ENCODE results near the gene C1orf87.

C1orf87 gene

GRCh38 chr1:60059468-60059867 is 14.1 kb downstream of the C1orf87 start:
- DNase-seq (ENCODE audit: low read depth, low spot score), result no peak

GRCh38 chr1:60055336-60055735 is 18.2 kb downstream of the C1orf87 start:
- no peak for DNase-seq (ENCODE audit: low read depth, low spot score)

GRCh38 chr1:60054374-60054773 is 19.2 kb downstream of the C1orf87 start:
- DNase-seq (ENCODE audit: low read depth, low spot score), result no peak

DNA sequence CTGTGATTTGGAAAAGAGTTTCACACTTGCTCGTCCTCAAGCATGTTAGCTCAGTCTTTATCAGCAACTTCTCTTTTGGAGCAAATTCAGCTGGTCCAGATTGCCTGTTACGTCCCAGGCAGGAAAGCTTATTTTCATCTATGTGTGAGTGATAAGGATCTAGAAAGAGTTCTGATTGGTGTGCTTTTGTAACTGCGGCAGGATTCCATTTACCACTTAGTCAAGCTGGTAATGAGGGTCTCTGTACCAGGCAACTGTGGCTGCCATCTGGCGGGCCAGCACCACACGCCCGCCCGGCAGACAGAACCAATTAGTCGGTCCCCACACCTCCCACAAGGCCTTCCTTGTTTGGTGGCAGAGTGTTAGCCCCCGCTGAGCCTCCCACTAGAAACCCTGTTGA is 21.0 kb downstream of the C1orf87 start:
- DNase-seq (ENCODE audit: low read depth, low spot score), result no peak

- no peak for DNase-seq (ENCODE audit: low read depth, low spot score)
These were observed 22.4 kb downstream of the C1orf87 start for GRCh38 chr1:60051191-60051590.

- DNase-seq (ENCODE audit: low read depth, low spot score), result no peak
These were observed 24.4 kb downstream of the C1orf87 start for GRCh38 chr1:60049188-60049587.

- DNase-seq (ENCODE audit: low read depth, low spot score), result no peak
These were observed 28.7 kb downstream of the C1orf87 start for GRCh38 chr1:60044881-60045280.

DNA sequence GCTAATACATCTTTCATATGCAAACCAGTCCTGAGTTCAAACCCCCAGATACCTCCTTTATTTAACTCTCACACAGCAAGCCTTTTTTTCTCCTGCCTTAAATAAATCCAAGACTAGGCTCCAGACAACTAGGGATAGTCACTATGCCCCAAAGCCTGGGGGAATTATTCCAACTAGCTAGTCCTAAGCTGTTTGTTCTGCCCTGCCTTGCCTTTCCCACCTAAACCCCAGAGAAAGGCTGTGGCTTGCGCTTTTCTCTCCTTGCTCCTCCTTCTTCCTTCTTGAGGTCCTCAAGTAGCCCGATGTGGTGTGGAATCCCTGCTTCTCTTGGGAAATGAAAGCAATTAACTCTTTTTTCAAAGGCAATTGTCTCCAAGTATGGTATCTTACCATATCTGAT is 31.8 kb downstream of the C1orf87 start:
- DNase-seq (ENCODE audit: low read depth, low spot score), result no peak

- no peak for DNase-seq (ENCODE audit: low read depth, low spot score)
These were observed 35.9 kb downstream of the C1orf87 start for GRCh38 chr1:60037669-60038068.

DNA sequence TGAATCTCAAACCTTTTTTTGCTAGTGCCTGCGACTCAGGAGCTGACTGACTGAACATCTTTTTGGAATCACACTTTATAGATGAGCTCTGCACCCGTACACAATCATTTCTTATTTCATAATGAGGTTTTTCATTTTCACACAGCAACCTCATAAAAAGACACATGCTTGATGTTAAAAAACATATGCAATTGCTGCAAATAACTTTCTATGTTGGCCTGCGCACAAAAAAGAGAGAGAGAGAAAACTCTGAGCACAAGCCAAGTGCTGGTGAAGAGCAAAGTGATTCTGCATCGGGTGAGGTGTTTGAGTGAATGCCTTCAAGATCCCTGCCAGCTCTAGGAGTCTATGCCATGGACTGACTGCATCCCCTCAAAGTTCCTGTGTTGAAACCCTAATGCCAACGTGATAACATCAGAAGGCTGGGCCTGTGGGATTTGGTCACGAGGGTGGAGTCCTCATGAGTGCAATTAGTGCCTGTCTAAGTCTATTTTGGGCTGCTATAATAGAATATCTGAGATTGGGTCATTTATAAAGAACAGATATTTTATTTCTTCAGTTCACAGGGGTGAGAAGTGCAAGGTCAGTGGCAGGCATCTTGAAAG is 36.6 kb downstream of the C1orf87 start:
- no peak for DNase-seq (ENCODE audit: low read depth, low spot score)

GRCh38 chr1:60035921-60036320 is 37.6 kb downstream of the C1orf87 start:
- DNase-seq (ENCODE audit: low read depth, low spot score), result no peak

DNA sequence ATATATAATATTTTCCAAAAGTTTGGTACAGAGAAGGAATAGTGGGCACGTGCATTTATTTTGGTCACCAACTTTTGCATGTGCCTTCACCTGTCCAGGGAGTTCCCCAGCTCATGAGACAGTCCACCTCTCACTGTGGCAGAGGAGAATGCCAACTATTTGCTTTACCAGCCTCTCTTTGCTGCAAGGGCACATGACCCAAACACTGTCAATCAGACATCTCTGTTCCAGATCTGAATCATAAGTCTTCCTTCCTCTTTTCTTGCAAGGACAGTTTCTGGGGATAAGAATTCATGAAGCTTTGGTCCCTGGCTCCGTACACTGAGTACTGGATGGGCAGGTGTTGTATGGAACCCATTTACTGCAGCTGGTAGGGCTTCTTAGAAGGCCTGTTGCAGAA is 38.6 kb downstream of the C1orf87 start:
- DNase-seq (ENCODE audit: low read depth, low spot score), result no peak

- DNase-seq (ENCODE audit: low read depth, low spot score), result no peak
These were observed 40.5 kb downstream of the C1orf87 start for GRCh38 chr1:60033066-60033465.

GRCh38 chr1:60031146-60031545 is 42.4 kb downstream of the C1orf87 start:
- DNase-seq (ENCODE audit: low read depth, low spot score), result no peak

DNA sequence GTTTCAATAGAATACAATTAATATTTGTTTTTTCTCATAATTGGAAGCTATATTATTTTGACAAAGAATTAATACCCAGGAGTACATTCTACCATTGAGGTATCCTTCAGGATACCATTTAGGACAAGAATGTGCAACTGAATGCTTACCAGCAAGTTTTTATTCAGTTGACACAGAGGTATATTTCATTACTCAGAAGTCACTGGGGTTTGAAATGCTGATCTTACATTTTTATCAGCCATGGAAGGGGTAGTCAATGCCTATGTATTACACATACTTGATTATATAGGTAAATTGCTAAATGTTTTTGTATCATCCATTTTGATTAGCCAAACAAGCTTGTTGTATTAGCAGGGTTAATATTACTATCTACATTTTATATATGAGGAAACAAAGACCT is 48.0 kb downstream of the C1orf87 start:
- no peak for DNase-seq (ENCODE audit: low read depth, low spot score)

GRCh38 chr1:60017508-60018205 is 55.9 kb downstream of the C1orf87 start:
- DNase-seq (ENCODE audit: low read depth, low spot score), result no peak

DNA sequence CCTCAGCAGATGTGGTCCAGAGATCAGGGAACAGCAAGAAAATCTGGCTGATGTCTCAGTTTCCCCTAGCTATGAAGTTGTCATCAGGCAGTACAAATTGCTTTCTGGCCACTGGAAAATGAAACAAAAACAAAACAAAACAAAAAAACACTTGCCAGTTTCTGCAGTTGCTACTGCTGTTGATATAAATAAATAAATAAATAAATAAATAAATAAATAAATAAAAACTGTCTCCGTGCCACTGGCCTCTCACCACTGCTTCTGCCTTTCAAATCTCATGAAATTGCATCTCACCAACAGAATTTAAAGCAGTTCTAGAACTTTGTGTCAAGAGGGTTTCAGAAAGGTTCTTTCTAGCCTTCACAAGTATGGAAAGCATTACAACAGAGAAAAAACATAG is 62.9 kb downstream of the C1orf87 start:
- DNase-seq (ENCODE audit: low read depth, low spot score), result no peak

DNA sequence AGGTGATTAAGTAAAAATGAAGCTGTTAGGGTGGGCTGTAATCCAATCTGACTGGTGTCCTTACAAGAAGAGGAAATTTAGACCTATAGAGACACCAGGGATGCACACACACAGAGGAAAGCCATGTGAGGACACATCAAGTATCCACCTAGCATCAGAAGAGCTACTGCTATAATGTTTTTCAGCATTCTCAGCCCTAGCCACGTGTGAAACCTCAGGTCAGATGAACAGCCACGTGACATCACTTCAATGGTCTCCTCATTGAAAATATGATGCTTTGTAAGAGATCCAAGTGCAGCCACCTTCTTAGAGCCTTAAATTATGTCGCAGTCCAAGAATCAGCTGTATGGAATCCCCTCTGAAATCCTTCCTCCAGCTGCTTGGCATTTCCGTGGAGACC is 65.1 kb downstream of the C1orf87 start:
- DNase-seq (ENCODE audit: low read depth, low spot score), result no peak

DNA sequence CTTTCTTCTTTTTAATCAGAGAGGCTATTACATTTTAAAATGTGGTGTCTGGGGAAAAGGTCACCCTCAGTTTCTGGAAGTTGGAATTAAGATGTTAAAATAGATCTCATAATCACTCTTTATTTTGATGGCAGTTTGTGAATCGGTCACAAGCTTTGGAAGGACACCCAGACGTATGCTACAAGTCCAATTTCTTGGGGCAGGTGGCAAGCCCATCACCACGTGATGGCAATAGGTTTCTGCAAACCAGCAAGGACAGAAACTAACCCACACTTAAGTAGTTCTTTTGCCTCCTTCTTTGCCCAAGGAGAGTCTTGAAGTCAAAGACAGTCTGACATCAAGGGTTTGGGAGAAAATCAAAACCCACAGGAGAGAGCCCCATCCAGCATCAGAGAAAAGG is 72.9 kb downstream of the C1orf87 start:
- no peak for DNase-seq (ENCODE audit: low read depth, low spot score)

- DNase-seq (ENCODE audit: low read depth, low spot score), result no peak
These were observed 73.8 kb downstream of the C1orf87 start for GRCh38 chr1:59999746-60000145.

- DNase-seq (ENCODE audit: low read depth, low spot score), result no peak
These were observed 74.6 kb downstream of the C1orf87 start for GRCh38 chr1:59999006-59999405.

GRCh38 chr1:59997479-59998115 is 76.0 kb downstream of the C1orf87 start:
- DNase-seq (ENCODE audit: low read depth, low spot score), result no peak
